Liver (tissue), 9 donors: ENCODE results near the gene SH2D3A. TPM values are rescaled to one million over a fixed set of nuclear protein-coding genes. Genes with fewer than 3 reads are reported as not detected.

Experiments used
- DNase-seq: peaks from one replicate; pipeline ENCODE4 v3.0.0-alpha.2; 2017; ENCODE audit warnings: low spot score
- H3K27ac ChIP-seq, 2 donors: one replicate each; pipeline ENCODE4 v1.7.0; 2013; ENCODE audit warnings: inconsistent platforms in 2 of 2, low read length in 2 of 2, control low read depth in 1 of 2, low read depth in 1 of 2, mild to moderate bottlenecking in 1 of 2
- H3K27me3 ChIP-seq, 4 donors: one replicate each; pipeline versions ENCODE4 v1.6.1 to v1.7.0; 2013; ENCODE audit warnings: low read length in 3 of 4, inconsistent platforms in 1 of 4, mild to moderate bottlenecking in 1 of 4, moderate library complexity in 1 of 4; ENCODE audit not compliant: control insufficient read depth in 4 of 4, insufficient read depth in 4 of 4
- H3K36me3 ChIP-seq, 4 donors: one replicate each; pipeline versions ENCODE4 v1.6.1 to v1.7.0; 2013; ENCODE audit warnings: low read length in 3 of 4, mild to moderate bottlenecking in 3 of 4, low read depth in 1 of 4, moderate library complexity in 1 of 4; ENCODE audit not compliant: control insufficient read depth in 4 of 4, insufficient read depth in 3 of 4
- H3K4me1 ChIP-seq, 4 donors: one replicate each; pipeline versions ENCODE4 v1.6.1 to v1.7.0; 2013; ENCODE audit warnings: low read length in 3 of 4, mild to moderate bottlenecking in 3 of 4, moderate library complexity in 1 of 4; ENCODE audit not compliant: control insufficient read depth in 4 of 4, insufficient read depth in 4 of 4
- H3K4me3 ChIP-seq, 3 donors: one replicate each; pipeline versions ENCODE4 v1.6.1 to v1.7.0; 2013; ENCODE audit warnings: low read length in 3 of 3, control low read depth in 1 of 3, low read depth in 1 of 3, mild to moderate bottlenecking in 1 of 3
- H3K9ac ChIP-seq, 2 donors: one replicate each; pipeline ENCODE4 v1.7.0; 2013; ENCODE audit warnings: low read length in 2 of 2, mild to moderate bottlenecking in 2 of 2, moderate library complexity in 2 of 2, control low read depth in 1 of 2, low read depth in 1 of 2
- H3K9me3 ChIP-seq, 4 donors: one replicate each; pipeline versions ENCODE4 v1.6.1 to v1.7.0; 2013; ENCODE audit warnings: low read length in 3 of 4; ENCODE audit not compliant: control insufficient read depth in 4 of 4
- ATF3 ChIP-seq: IDR thresholded peaks from 2 replicates; pipeline ENCODE4 v1.6.1; 2016; ENCODE audit warnings: antibody characterized with exemption
- CTCF ChIP-seq: fragments of 150-350 bp; IDR thresholded peaks from 2 replicates; pipeline ENCODE4 v1.5.1; 2017; ENCODE audit warnings: improper control_type of control experiment, low read depth, low read length; ENCODE audit not compliant: missing input control
- EGR1 ChIP-seq, 2 donors: IDR thresholded peaks; 2 replicates each; pipeline ENCODE4 v1.6.1; 2016 to 2018; ENCODE audit warnings: antibody characterized with exemption in 2 of 2, low read depth in 2 of 2
- FOXA1 ChIP-seq: IDR thresholded peaks from 2 replicates; pipeline ENCODE4 v1.6.1; 2016; ENCODE audit warnings: antibody characterized with exemption
- FOXA2 ChIP-seq: IDR thresholded peaks from 2 replicates; pipeline ENCODE4 v1.6.1; 2016; ENCODE audit warnings: antibody characterized with exemption
- GABPA ChIP-seq, 2 donors: IDR thresholded peaks in 1 of 2; conservative IDR thresholded peaks in 1 of 2; 2 replicates each; pipeline ENCODE4 v1.6.1; 2016; ENCODE audit warnings: antibody characterized with exemption in 2 of 2, mild to moderate bottlenecking in 1 of 2, moderate library complexity in 1 of 2
- HNF4A ChIP-seq, 2 donors: conservative IDR thresholded peaks; 2 replicates each; pipeline ENCODE4 v1.6.1; 2016; ENCODE audit warnings: antibody characterized with exemption in 2 of 2, mild to moderate bottlenecking in 2 of 2
- HNF4G ChIP-seq: IDR thresholded peaks from 2 replicates; pipeline ENCODE4 v1.6.1; 2016; ENCODE audit warnings: antibody characterized with exemption
- JUND ChIP-seq, 2 donors: IDR thresholded peaks; 2 replicates each; pipeline ENCODE4 v1.6.1; 2016; ENCODE audit warnings: antibody characterized with exemption in 2 of 2
- MAX ChIP-seq: IDR thresholded peaks from 2 replicates; pipeline ENCODE4 v1.6.1; 2016; ENCODE audit warnings: antibody characterized with exemption
- NR2F2 ChIP-seq: IDR thresholded peaks from 2 replicates; pipeline ENCODE4 v1.6.1; 2016; ENCODE audit warnings: antibody characterized with exemption
- RAD21 ChIP-seq, 2 donors: IDR thresholded peaks; 2 replicates each; pipeline ENCODE4 v1.6.1; 2016; ENCODE audit warnings: antibody characterized with exemption in 2 of 2, mild to moderate bottlenecking in 2 of 2
- REST ChIP-seq: IDR thresholded peaks from 2 replicates; pipeline ENCODE4 v1.6.1; 2016; ENCODE audit warnings: antibody characterized with exemption, mild to moderate bottlenecking
- RXRA ChIP-seq, 2 donors: IDR thresholded peaks; 2 replicates each; pipeline ENCODE4 v1.6.1; 2017 to 2018; ENCODE audit warnings: antibody characterized with exemption in 2 of 2, mild to moderate bottlenecking in 1 of 2
- SP1 ChIP-seq: IDR thresholded peaks from 2 replicates; pipeline ENCODE4 v1.6.1; 2018; ENCODE audit warnings: antibody characterized with exemption, mild to moderate bottlenecking
- TAF1 ChIP-seq: conservative IDR thresholded peaks from 2 replicates; pipeline ENCODE4 v1.6.1; 2016; ENCODE audit warnings: antibody characterized with exemption, mild to moderate bottlenecking
- YY1 ChIP-seq: IDR thresholded peaks from 2 replicates; pipeline ENCODE4 v1.6.1; 2016; ENCODE audit warnings: antibody characterized with exemption, mild to moderate bottlenecking
- ZBTB33 ChIP-seq: IDR thresholded peaks from 2 replicates; pipeline ENCODE4 v1.6.1; 2016; ENCODE audit warnings: antibody characterized with exemption
- WGBS: extraction: QIAGEN DNeasy Blood & Tissue Kit; methylation state at CpG from one replicate; pipeline ENCODE4 v1.1.7; 2013; 5-methylcytosine and 5-hydroxymethylcytosine counted together
- polyA plus RNA-seq, 2 donors: library from polyadenylated mRNA; stranded (reverse) in 1 of 2; unstranded in 1 of 2; fragments of 200-250 nt in 1 of 2; fragments of >200 nt in 1 of 2; fragmentation: Nextera tagmentation in 1 of 2; extraction: Ambion mirVana in 1 of 2; gene quantifications; one replicate each; pipeline versions ENCODE4 v1.2.1 to v1.2.3, GENCODE V29; 2013 to 2015
- total RNA-seq, 2 donors: library from RNA; depleted of rRNA; stranded (reverse); fragments of >200 nt; gene quantifications; one replicate each; pipeline ENCODE4 v1.2.3, GENCODE V29; 2014
- donor health status: healthy.
- donor health status: healthy.
- donor health status: healthy.
- donor health status: healthy.
- donor health status: healthy.

Gene SH2D3A
- total and polyA plus RNA-seq, 4 donors: 0.23 to 1.0 (median 0.77) TPM

- TF ChIP-seq GABPA (IDR thresholded peaks at IDR 0.05 in 1 of 2, conservative IDR thresholded peaks at IDR 0.05 in 1 of 2): no peak
- peak; percentile 88 for TF ChIP-seq YY1
- TF ChIP-seq HNF4A (conservative IDR thresholded peaks at IDR 0.05): no peak
- TF ChIP-seq MAX: no peak
- peak; percentile 69 to 93 for TF ChIP-seq RXRA (IDR thresholded peaks at IDR 0.05)
- peak; percentile 68 for TF ChIP-seq NR2F2
- peak in 1 of 2 donors; percentile 5 for TF ChIP-seq EGR1 (IDR thresholded peaks at IDR 0.05; ENCODE audit: low read depth in 2 of 2)
- no peak for TF ChIP-seq ZBTB33
- TF ChIP-seq FOXA1: no peak
- no peak for TF ChIP-seq REST
- TF ChIP-seq SP1: no peak
- TF ChIP-seq CTCF: no peak
- TF ChIP-seq HNF4G: no peak
- TF ChIP-seq RAD21 (IDR thresholded peaks at IDR 0.05): no peak
- no peak for TF ChIP-seq JUND (IDR thresholded peaks at IDR 0.05)
- no peak for TF ChIP-seq ATF3
- no peak for TF ChIP-seq TAF1
- no peak for TF ChIP-seq FOXA2
- peak overlapping the region; percentile 97 to 99 for H3K27ac ChIP-seq
- H3K27me3 ChIP-seq: no peaks in the 10 kb centered on the region
- peak overlapping the region; percentile 53 to 76 for H3K9ac ChIP-seq
- WGBS: 43% methylated on average over 23 of the region's 23 CpGs
- peaks cover 0 to 11% (median 2%) of the 10 kb centered on the region in 4 donors for H3K36me3 ChIP-seq
- H3K4me1 ChIP-seq: peaks cover 7 to 44% (median 31%) of the 10 kb centered on the region in 4 donors
- peak overlapping the region; percentile 36 to 64 (median 61) for H3K4me3 ChIP-seq
- H3K9me3 ChIP-seq: no peaks in the 10 kb centered on the region
- no peak for DNase-seq
These were observed 37.6 kb downstream of the SH2D3A start for GRCh38 chr19:6729573-6730152.
